HL-60 (cell line): ENCODE data around the gene CFAP99.

Source experiments
- DNase-seq, 2 experiments: peaks; one replicate each; pipeline ENCODE4 v3.0.0-alpha.2; 2010 to 2020; ENCODE audit warnings: low read depth in 1 of 2, low spot score in 1 of 2
- H3K27ac ChIP-seq: fragments of 250-450 bp; sonication (Bioruptor Pico); replicated peaks from 2 replicates; pipeline ENCODE4 v1.5.1; 2020; ENCODE audit warnings: mild to moderate bottlenecking, moderate library complexity
- H3K27me3 ChIP-seq: fragments of 250-450 bp; sonication (Bioruptor Pico); 2 replicates; pipeline ENCODE4 v1.5.1; 2021; ENCODE audit warnings: mild to moderate bottlenecking, moderate library complexity; ENCODE audit not compliant: insufficient read depth, poor library complexity, severe bottlenecking
- H3K4me3 ChIP-seq: replicated peaks from 2 replicates; pipeline ENCODE4 v1.5.1; 2011; ENCODE audit warnings: mild to moderate bottlenecking, control low read depth, low read length; ENCODE audit not compliant: insufficient read depth
- CTCF ChIP-seq: IDR thresholded peaks from one replicate; pipeline ENCODE4 v1.5.1; 2011; ENCODE audit warnings: low read length, control low read depth, inconsistent platforms; ENCODE audit not compliant: insufficient read depth
- GABPA ChIP-seq: IDR thresholded peaks from 2 replicates; pipeline ENCODE4 v1.6.1; 2012; ENCODE audit warnings: low read depth
- POLR2AphosphoS5 ChIP-seq: IDR thresholded peaks from 2 replicates; pipeline ENCODE4 v1.6.1; 2012; ENCODE audit warnings: low read depth
- SPI1 ChIP-seq: IDR thresholded peaks from 2 replicates; pipeline ENCODE4 v1.6.1; 2012; ENCODE audit warnings: low read depth, mild to moderate bottlenecking, borderline replicate concordance
- TF ChIP-seq, protein P1 (sequence below): IDR thresholded peaks from 2 replicates; pipeline ENCODE4 v1.6.1; 2012; ENCODE audit warnings: low read depth; ENCODE audit not compliant: insufficient replicate concordance

Gene CFAP99

DNA sequence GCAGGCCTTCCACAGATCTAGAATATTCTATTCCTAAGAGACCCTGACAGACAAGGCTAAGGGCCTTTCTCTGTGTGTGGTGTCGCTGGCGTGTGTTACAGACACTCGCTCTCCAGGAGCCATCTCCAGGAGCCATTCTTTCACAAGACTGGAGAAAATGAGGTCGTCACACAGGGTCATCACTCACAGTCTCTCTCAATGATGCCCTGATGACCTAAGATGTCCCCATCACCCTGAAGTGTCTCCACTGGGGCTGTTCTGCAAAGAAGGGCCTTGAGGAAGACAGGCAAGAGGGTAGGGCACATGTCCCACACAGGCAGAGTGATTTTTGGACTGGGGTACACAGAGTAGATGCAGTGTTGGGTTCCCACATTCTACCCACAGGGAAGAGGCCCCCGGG, 35.0 kb upstream of the CFAP99 start:
- Histone ChIP-seq H3K4me3 (no peak overlapping the region), H3K27me3 (no peaks in the 10 kb centered on the region), H3K27ac (no peak overlapping the region)
- TF ChIP-seq SPI1: no peak
- no peak for TF ChIP-seq CTCF
- TF ChIP-seq, protein P1, sequence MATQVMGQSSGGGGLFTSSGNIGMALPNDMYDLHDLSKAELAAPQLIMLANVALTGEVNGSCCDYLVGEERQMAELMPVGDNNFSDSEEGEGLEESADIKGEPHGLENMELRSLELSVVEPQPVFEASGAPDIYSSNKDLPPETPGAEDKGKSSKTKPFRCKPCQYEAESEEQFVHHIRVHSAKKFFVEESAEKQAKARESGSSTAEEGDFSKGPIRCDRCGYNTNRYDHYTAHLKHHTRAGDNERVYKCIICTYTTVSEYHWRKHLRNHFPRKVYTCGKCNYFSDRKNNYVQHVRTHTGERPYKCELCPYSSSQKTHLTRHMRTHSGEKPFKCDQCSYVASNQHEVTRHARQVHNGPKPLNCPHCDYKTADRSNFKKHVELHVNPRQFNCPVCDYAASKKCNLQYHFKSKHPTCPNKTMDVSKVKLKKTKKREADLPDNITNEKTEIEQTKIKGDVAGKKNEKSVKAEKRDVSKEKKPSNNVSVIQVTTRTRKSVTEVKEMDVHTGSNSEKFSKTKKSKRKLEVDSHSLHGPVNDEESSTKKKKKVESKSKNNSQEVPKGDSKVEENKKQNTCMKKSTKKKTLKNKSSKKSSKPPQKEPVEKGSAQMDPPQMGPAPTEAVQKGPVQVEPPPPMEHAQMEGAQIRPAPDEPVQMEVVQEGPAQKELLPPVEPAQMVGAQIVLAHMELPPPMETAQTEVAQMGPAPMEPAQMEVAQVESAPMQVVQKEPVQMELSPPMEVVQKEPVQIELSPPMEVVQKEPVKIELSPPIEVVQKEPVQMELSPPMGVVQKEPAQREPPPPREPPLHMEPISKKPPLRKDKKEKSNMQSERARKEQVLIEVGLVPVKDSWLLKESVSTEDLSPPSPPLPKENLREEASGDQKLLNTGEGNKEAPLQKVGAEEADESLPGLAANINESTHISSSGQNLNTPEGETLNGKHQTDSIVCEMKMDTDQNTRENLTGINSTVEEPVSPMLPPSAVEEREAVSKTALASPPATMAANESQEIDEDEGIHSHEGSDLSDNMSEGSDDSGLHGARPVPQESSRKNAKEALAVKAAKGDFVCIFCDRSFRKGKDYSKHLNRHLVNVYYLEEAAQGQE: no peak
- TF ChIP-seq POLR2AphosphoS5: no peak
- TF ChIP-seq GABPA: no peak
- DNase-seq: no peak

DNA sequence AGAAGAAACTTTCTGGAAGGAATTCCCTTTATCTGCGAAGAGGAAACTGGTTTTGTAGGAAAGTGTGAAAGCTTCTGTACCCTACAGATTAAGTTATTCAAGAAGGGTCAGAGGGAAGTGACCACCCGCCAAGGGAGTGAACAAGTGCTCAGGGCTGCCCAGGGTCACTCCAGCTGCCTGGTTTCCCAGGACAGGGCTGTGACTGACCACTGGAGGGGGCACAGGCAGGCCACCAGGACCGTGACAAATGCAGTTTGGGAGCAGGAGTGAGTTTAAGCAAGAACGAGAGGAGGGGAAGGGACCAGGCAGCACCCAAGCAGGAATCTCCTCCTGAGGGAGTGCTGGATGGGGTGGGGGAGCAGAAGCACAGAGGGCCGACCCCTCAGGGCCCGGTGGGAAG, 34.5 kb upstream of the CFAP99 start:
- H3K4me3 ChIP-seq: no peak overlapping the region
- TF ChIP-seq SPI1: no peak
- no peak for TF ChIP-seq CTCF
- no peak for TF ChIP-seq GABPA
- TF ChIP-seq POLR2AphosphoS5: no peak
- TF ChIP-seq, protein P1: no peak
- no peak overlapping the region for H3K27ac ChIP-seq
- H3K27me3 ChIP-seq: no peaks in the 10 kb centered on the region
- DNase-seq: no peak

- no peak for DNase-seq
- no peak overlapping the region for H3K4me3 ChIP-seq
- no peak overlapping the region for H3K27ac ChIP-seq
- TF ChIP-seq SPI1 (no peak), GABPA (no peak), POLR2AphosphoS5 (no peak), CTCF (no peak)
- TF ChIP-seq, protein P1: no peak
- no peaks in the 10 kb centered on the region for H3K27me3 ChIP-seq
Observed at GRCh38 chr4:2385516-2385915, 33.2 kb upstream of the CFAP99 start.
